ENCODE measurements around the gene ACTN2.

Gene ACTN2

DNA sequence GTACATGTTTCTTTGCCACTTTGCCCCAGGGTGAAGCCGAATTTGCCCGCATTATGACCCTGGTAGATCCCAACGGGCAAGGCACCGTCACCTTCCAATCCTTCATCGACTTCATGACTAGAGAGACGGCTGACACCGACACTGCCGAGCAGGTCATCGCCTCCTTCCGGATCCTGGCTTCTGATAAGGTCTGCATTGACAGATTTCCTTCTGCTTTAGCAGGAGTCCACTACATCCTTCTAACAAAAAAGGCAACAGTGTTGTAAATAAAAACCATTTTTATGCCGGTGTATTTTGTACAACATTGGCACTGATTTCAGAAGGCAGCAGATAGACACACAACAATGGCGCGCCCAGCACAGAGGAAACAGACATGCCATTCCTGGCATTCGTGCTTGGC is 74.7 kb downstream of the ACTN2 start:
- no peak overlapping the region for H3K4me3 ChIP-seq (ENCODE audit: low read length)
- TF ChIP-seq EZH2 (optimal IDR thresholded peaks at IDR 0.05; ENCODE audit: low read depth, low read length) (no peak), EZH2phosphoT487 (IDR thresholded peaks at IDR 0.05; ENCODE audit: low read length) (no peak)
- TF ChIP-seq, protein P1, sequence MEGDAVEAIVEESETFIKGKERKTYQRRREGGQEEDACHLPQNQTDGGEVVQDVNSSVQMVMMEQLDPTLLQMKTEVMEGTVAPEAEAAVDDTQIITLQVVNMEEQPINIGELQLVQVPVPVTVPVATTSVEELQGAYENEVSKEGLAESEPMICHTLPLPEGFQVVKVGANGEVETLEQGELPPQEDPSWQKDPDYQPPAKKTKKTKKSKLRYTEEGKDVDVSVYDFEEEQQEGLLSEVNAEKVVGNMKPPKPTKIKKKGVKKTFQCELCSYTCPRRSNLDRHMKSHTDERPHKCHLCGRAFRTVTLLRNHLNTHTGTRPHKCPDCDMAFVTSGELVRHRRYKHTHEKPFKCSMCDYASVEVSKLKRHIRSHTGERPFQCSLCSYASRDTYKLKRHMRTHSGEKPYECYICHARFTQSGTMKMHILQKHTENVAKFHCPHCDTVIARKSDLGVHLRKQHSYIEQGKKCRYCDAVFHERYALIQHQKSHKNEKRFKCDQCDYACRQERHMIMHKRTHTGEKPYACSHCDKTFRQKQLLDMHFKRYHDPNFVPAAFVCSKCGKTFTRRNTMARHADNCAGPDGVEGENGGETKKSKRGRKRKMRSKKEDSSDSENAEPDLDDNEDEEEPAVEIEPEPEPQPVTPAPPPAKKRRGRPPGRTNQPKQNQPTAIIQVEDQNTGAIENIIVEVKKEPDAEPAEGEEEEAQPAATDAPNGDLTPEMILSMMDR (IDR thresholded peaks at IDR 0.05; ENCODE audit: low read length): no peak
- no peaks in the 10 kb centered on the region for H3K9me3 ChIP-seq (replicated peaks; ENCODE audit: insufficient read depth, low read length)
- H3K27me3 ChIP-seq (replicated peaks; ENCODE audit: insufficient read depth, low read length): no peaks in the 10 kb centered on the region
- no peak overlapping the region for H3K4me2 ChIP-seq (ENCODE audit: low read depth, low read length)
- H3K9me2 ChIP-seq (replicated peaks; ENCODE audit: insufficient read depth, low read length): no peaks in the 10 kb centered on the region
- no peaks in the 10 kb centered on the region for H3K79me2 ChIP-seq (ENCODE audit: low read length)
- H2AFZ ChIP-seq (ENCODE audit: low read length): no peak overlapping the region
- no peaks in the 10 kb centered on the region for H3F3A ChIP-seq (ENCODE audit: insufficient read depth, low read length)
- no peak for DNase-seq
- H3K36me3 ChIP-seq (replicated peaks; ENCODE audit: insufficient read depth, low read length): no peaks in the 10 kb centered on the region
- H3K27ac ChIP-seq (ENCODE audit: low read length): no peak overlapping the region
- no peaks in the 10 kb centered on the region for H4K20me1 ChIP-seq (ENCODE audit: insufficient read depth, low read length)
- H3K9ac ChIP-seq (ENCODE audit: low read length): no peak overlapping the region
- no peaks in the 10 kb centered on the region for H3K4me1 ChIP-seq (ENCODE audit: low read length)

DNA sequence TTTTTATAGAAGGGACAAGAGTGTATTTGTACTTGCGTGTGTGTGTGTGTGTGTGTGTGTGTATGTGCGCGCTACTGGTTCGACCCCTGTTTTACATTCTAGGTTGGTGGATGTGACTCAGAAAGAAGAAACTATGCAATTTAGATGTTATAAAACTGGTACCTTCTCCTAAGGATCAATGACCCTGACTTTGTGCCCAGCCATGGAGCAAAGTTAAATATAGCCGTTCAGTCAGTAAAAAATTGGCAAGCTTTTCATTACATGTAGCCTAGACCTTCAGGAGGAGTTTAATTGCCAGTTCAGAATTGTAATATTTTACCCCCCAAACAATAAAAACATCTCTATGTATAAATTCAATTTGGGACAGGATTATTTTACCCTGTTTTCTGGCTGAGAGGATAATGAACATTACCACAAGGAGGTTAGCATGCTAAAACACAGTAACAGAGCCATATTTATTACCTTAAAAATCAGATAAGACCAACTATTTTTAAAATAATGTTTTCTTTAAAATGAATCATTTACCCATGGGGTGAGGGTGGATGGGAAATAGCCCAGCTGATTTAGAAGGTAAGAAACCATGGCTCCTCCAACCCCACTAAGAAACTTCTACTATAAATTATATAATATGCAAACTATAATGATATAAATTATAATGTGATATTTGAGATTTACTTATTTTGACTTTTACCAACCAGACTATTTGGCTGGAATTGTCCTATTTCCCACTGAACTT is 75.3 kb downstream of the ACTN2 start:
- Histone ChIP-seq H3F3A (ENCODE audit: insufficient read depth, low read length) (no peaks in the 10 kb centered on the region), H3K9ac (ENCODE audit: low read length) (no peak overlapping the region), H4K20me1 (ENCODE audit: insufficient read depth, low read length) (no peaks in the 10 kb centered on the region), H3K4me3 (ENCODE audit: low read length) (no peak overlapping the region), H3K36me3 (replicated peaks; ENCODE audit: insufficient read depth, low read length) (no peaks in the 10 kb centered on the region), H3K4me2 (ENCODE audit: low read depth, low read length) (no peak overlapping the region), H3K9me2 (replicated peaks; ENCODE audit: insufficient read depth, low read length) (no peaks in the 10 kb centered on the region), H3K27me3 (replicated peaks; ENCODE audit: insufficient read depth, low read length) (no peaks in the 10 kb centered on the region), H3K9me3 (replicated peaks; ENCODE audit: insufficient read depth, low read length) (no peaks in the 10 kb centered on the region), H3K79me2 (ENCODE audit: low read length) (no peaks in the 10 kb centered on the region), H2AFZ (ENCODE audit: low read length) (no peak overlapping the region), H3K27ac (ENCODE audit: low read length) (no peak overlapping the region), H3K4me1 (ENCODE audit: low read length) (no peaks in the 10 kb centered on the region)
- no peak for DNase-seq
- TF ChIP-seq EZH2phosphoT487 (IDR thresholded peaks at IDR 0.05; ENCODE audit: low read length) (no peak), EZH2 (optimal IDR thresholded peaks at IDR 0.05; ENCODE audit: low read depth, low read length) (no peak)
- TF ChIP-seq, protein P1 (IDR thresholded peaks at IDR 0.05; ENCODE audit: low read length): no peak

DNA sequence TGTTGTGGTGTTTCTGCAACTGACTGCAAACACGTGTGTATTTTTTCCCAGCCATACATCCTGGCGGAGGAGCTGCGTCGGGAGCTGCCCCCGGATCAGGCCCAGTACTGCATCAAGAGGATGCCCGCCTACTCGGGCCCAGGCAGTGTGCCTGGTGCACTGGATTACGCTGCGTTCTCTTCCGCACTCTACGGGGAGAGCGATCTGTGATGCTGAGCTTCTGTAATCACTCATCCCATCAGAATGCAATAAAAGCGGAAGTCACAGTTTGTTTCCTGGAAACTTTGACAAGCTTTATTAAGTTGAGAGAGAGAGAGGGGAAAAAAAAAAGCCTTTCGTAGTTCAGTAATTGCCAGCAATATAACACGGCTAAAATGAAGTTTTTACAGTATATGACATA is 76.1 kb downstream of the ACTN2 start:
- Histone ChIP-seq H3K9me2 (replicated peaks; ENCODE audit: insufficient read depth, low read length) (no peaks in the 10 kb centered on the region), H3K27me3 (replicated peaks; ENCODE audit: insufficient read depth, low read length) (no peaks in the 10 kb centered on the region), H2AFZ (ENCODE audit: low read length) (no peak overlapping the region), H4K20me1 (ENCODE audit: insufficient read depth, low read length) (no peaks in the 10 kb centered on the region), H3K4me3 (ENCODE audit: low read length) (no peak overlapping the region), H3K27ac (ENCODE audit: low read length) (no peak overlapping the region), H3K4me1 (ENCODE audit: low read length) (no peaks in the 10 kb centered on the region), H3K9ac (ENCODE audit: low read length) (no peak overlapping the region), H3K9me3 (replicated peaks; ENCODE audit: insufficient read depth, low read length) (no peaks in the 10 kb centered on the region), H3K79me2 (ENCODE audit: low read length) (no peaks in the 10 kb centered on the region), H3K4me2 (ENCODE audit: low read depth, low read length) (no peak overlapping the region), H3F3A (ENCODE audit: insufficient read depth, low read length) (no peaks in the 10 kb centered on the region), H3K36me3 (replicated peaks; ENCODE audit: insufficient read depth, low read length) (no peaks in the 10 kb centered on the region)
- no peak for DNase-seq
- no peak for TF ChIP-seq EZH2phosphoT487 (IDR thresholded peaks at IDR 0.05; ENCODE audit: low read length)
- TF ChIP-seq EZH2 (optimal IDR thresholded peaks at IDR 0.05; ENCODE audit: low read depth, low read length): no peak

DNA sequence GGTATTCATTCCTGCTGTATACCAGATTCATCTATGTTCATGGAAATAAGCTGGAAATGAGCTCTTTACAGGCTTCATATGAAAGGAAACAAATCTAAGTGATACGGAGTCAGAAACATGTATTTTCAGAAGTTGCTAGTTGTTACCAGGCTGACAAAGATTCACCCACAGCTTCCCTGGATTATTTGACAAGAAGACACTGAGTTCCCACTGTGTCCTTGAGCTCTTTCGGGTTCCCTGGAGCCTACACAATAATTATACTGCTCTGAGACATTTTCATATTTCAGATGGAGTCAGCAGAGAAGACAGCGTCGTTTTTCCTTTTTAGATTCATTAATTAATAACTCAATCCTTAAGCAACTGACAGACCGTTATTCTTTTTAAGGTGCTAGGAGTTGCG is 79.5 kb downstream of the ACTN2 start:
- no peak for DNase-seq
- H3K9me2 ChIP-seq (replicated peaks; ENCODE audit: insufficient read depth, low read length): no peaks in the 10 kb centered on the region
- no peak overlapping the region for H3K4me2 ChIP-seq (ENCODE audit: low read depth, low read length)
- TF ChIP-seq EZH2 (optimal IDR thresholded peaks at IDR 0.05; ENCODE audit: low read depth, low read length) (no peak), EZH2phosphoT487 (IDR thresholded peaks at IDR 0.05; ENCODE audit: low read length) (no peak)
- TF ChIP-seq, protein P1 (IDR thresholded peaks at IDR 0.05; ENCODE audit: low read length): no peak
- H3F3A ChIP-seq (ENCODE audit: insufficient read depth, low read length): no peaks in the 10 kb centered on the region
- no peaks in the 10 kb centered on the region for H3K36me3 ChIP-seq (replicated peaks; ENCODE audit: insufficient read depth, low read length)
- H3K4me3 ChIP-seq (ENCODE audit: low read length): no peak overlapping the region
- no peak overlapping the region for H2AFZ ChIP-seq (ENCODE audit: low read length)
- no peak overlapping the region for H3K27ac ChIP-seq (ENCODE audit: low read length)
- H3K4me1 ChIP-seq (ENCODE audit: low read length): no peaks in the 10 kb centered on the region
- no peaks in the 10 kb centered on the region for H3K79me2 ChIP-seq (ENCODE audit: low read length)
- H3K9ac ChIP-seq (ENCODE audit: low read length): no peak overlapping the region
- no peaks in the 10 kb centered on the region for H4K20me1 ChIP-seq (ENCODE audit: insufficient read depth, low read length)
- no peaks in the 10 kb centered on the region for H3K27me3 ChIP-seq (replicated peaks; ENCODE audit: insufficient read depth, low read length)
- no peaks in the 10 kb centered on the region for H3K9me3 ChIP-seq (replicated peaks; ENCODE audit: insufficient read depth, low read length)
